GM12892 (cell line): ENCODE data around the gene LHX6.

Source experiments
- POLR2A ChIP-seq: IDR thresholded peaks from 2 replicates; pipeline ENCODE4 v1.6.1; 2011; ENCODE audit warnings: low read depth, low read length, control low read depth
- POLR2AphosphoS5 ChIP-seq: IDR thresholded peaks from 2 replicates; pipeline ENCODE4 v1.6.1; 2011; ENCODE audit warnings: low read depth, low read length, control low read depth
- TAF1 ChIP-seq: IDR thresholded peaks from 2 replicates; pipeline ENCODE4 v1.6.1; 2011; ENCODE audit warnings: low read depth, mild to moderate bottlenecking, control low read depth, low read length, borderline replicate concordance

DNA sequence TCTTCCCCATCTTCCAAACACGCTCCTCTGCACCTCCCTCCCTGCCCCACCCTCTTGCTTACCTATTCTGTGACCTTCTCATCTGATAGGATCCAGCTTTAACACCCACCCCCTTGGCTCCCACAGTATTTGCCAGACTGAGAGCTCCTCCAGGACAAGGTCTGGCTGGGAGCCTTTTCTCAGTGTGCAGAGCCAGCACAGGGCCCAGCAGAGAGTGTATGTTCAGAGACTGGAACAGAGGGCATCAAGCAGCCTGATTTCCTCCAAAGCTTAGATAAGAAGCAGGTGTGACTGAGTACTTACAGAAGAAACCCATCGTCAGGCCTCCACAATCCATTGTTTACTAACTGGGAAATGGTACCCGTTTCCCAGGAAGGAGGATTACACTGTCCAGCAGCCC, 26.6 kb downstream of the LHX6 start:
- TF ChIP-seq POLR2A, result no peak
- no peak for TF ChIP-seq TAF1
- no peak for TF ChIP-seq POLR2AphosphoS5
